Measurements from ENCODE around the gene MMS19.

- TF ChIP-seq TAF1 (IDR thresholded peaks at IDR 0.05; ENCODE audit: borderline replicate concordance, insufficient read depth, low read length): peak; percentile 46; the same call in 1 of the 2 replicates
- peak; percentile 47; the same call in 1 of the 2 replicates for TF ChIP-seq SIN3A (IDR thresholded peaks at IDR 0.05; ENCODE audit: borderline replicate concordance, insufficient read depth, low read length)
- TF ChIP-seq, protein P1, sequence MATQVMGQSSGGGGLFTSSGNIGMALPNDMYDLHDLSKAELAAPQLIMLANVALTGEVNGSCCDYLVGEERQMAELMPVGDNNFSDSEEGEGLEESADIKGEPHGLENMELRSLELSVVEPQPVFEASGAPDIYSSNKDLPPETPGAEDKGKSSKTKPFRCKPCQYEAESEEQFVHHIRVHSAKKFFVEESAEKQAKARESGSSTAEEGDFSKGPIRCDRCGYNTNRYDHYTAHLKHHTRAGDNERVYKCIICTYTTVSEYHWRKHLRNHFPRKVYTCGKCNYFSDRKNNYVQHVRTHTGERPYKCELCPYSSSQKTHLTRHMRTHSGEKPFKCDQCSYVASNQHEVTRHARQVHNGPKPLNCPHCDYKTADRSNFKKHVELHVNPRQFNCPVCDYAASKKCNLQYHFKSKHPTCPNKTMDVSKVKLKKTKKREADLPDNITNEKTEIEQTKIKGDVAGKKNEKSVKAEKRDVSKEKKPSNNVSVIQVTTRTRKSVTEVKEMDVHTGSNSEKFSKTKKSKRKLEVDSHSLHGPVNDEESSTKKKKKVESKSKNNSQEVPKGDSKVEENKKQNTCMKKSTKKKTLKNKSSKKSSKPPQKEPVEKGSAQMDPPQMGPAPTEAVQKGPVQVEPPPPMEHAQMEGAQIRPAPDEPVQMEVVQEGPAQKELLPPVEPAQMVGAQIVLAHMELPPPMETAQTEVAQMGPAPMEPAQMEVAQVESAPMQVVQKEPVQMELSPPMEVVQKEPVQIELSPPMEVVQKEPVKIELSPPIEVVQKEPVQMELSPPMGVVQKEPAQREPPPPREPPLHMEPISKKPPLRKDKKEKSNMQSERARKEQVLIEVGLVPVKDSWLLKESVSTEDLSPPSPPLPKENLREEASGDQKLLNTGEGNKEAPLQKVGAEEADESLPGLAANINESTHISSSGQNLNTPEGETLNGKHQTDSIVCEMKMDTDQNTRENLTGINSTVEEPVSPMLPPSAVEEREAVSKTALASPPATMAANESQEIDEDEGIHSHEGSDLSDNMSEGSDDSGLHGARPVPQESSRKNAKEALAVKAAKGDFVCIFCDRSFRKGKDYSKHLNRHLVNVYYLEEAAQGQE (IDR thresholded peaks at IDR 0.05; ENCODE audit: insufficient read depth in 1 of 2, low read depth in 2 of 2, low read length in 2 of 2): no peak
These were observed 779 bp upstream of the MMS19 start, which contains the start of gene UBTD1 for GRCh38 chr10:97498841-97499560.

Data from PFSK-1 (cell line).